GM20000 (cell line): Measurements from ENCODE around the gene DCTPP1.
A peak's percentile ranks its signal among the peaks of the same experiment; 100 is the strongest.
"Not testable (repeated sequence)": the region's sequence is repeated elsewhere in the genome, so short reads cannot be mapped to it uniquely, and the experiment has no call there.

Experiments
- DNase-seq: peaks from one replicate; pipeline ENCODE4 v3.0.0; 2012; ENCODE audit warnings: low spot score
- TF ChIP-seq, protein P1 (sequence below): IDR thresholded peaks from 2 replicates; pipeline ENCODE4 v1.5.1; 2012; ENCODE audit warnings: mild to moderate bottlenecking, control low read depth; ENCODE audit errors: extremely low read depth, missing control alignments

The DCTPP1 gene

DNA sequence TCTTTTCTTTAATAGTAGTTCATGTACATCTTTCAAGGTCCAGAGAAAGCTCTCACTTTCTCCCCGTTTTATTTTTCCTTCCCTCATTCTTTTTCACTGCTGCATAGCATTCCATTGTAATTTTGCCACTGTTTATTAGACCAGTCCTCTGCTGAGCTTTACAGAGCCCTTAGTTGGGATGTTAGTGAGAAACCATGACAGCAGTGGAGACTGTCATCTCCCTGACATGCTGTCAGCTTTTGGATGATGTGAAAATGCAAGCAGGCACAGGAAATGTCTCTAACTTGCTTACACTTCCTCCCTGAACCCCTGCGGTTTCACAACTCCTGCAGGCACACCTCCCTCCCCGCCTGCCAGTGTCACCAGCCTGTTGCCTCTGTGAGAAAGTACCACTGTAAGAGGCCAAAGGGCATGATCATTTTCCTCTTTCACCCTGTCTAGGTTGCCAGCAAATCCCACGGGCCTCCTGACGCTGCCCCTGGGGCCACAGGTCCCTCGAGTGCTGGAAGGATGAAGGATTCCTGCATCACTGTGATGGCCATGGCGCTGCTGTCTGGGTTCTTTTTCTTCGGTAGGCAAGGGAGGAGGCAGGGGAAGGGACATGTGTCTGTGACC is 42.6 kb upstream of the DCTPP1 start, which contains the start of gene ITGAL:
Gene ITGAL (plus strand): TSS at position 415 of the 615 bp plus-strand sequence. CDS start 96 bp downstream, at position 511.
- DNase-seq, result peak; percentile 83
- TF ChIP-seq, protein P1, sequence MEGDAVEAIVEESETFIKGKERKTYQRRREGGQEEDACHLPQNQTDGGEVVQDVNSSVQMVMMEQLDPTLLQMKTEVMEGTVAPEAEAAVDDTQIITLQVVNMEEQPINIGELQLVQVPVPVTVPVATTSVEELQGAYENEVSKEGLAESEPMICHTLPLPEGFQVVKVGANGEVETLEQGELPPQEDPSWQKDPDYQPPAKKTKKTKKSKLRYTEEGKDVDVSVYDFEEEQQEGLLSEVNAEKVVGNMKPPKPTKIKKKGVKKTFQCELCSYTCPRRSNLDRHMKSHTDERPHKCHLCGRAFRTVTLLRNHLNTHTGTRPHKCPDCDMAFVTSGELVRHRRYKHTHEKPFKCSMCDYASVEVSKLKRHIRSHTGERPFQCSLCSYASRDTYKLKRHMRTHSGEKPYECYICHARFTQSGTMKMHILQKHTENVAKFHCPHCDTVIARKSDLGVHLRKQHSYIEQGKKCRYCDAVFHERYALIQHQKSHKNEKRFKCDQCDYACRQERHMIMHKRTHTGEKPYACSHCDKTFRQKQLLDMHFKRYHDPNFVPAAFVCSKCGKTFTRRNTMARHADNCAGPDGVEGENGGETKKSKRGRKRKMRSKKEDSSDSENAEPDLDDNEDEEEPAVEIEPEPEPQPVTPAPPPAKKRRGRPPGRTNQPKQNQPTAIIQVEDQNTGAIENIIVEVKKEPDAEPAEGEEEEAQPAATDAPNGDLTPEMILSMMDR, result no peak

DNA sequence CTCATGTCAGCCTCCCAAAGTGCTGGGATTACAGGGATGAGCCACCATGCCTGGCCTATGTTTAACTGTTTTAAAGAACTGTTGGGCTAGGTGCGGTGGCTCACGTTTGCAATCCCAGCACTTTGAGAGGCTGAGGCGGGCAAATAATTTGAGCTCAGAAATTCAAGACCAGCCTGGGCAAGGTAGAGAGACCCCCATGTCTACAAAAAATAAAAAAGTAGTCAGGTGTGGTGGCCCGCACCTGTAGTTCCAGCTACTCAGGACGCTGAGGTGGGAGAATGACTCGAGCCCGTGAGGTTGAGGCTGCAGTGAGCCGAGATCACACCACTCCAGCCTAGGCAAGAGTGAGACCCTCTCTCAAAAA is 40.8 kb upstream of the DCTPP1 start:
- DNase-seq, result no peak
- TF ChIP-seq, protein P1, result no peak

DNA sequence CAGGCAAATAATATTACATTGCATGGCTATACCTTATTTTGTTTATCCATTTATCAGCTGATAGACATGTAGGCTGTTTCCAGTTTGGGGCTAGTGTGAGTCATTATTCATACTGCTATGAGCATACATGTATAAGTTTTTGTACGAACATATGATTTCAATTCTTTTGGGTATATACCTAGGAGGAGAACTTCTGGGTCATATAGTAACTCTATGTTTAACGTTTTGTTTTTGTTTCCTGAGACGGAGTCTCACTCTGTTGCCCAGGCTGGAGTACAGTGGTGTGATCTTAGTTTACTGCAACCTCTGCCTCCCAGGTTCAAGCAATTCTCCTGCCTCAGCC is 40.3 kb upstream of the DCTPP1 start:
- TF ChIP-seq, protein P1, result no peak

DNA sequence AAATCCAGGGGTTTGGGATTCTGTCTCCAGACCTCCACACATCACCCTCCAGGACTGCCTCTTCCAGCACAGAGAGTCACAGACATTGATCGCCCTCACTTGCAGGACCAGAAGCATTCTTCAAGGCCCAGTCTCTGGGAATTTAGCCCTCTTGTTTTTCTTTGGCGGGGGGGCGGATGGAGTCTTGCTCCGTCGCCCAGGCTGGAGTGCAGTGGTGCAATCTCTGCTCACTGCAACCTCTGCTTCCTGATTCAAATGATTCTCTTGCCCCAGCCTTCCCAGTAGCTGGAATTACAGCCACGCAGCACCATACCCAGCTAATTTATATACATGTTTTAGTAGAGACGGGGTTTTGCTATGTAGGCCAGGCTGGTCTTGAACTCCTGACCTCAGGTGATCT is 34.2 kb upstream of the DCTPP1 start:
- TF ChIP-seq, protein P1, result no peak

More for the DNA sequence above, 40.3 kb upstream of the DCTPP1 start:
- no peak for DNase-seq

DNA sequence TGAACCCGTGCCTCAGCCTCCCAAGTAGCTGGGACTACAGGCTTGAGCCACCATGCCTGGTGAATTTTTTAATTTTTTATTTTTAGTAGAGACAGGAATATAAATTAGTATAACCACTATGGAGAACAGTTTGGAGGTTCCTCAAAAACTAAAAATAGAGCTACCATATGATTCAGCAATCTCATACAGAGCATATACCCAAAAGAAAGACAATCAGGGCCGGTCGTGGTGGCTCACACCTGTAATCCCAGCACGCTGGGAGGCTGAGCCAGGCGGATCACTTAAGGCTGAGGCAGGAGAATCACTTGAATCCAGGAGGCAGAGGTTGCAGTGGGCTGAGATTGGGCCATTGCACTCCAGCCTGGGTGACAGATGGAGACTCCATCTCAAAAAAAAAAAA is 31.6 kb upstream of the DCTPP1 start:
- DNase-seq, result not testable (repeated sequence)

More for the DNA sequence above, 34.2 kb upstream of the DCTPP1 start:
- no peak for DNase-seq

DNA sequence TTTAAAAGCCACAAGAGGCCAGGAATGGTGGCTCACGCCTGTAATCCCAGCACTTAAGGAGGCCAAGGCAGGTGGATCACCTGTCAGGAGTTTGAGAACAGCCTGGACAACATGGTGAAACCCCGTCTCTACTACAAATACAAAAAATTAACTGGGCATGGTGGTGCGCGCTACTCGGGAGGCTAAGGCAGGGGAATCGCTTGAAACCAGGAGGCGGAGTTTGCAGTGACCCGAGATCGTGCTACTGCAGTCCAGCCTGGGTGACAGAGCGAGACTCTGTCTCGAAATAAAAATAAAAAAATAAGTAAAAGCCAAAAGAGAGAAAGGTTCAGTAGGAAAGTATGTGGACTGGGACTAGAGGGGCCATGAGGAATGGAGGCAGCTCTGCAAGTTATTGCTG is 29.6 kb upstream of the DCTPP1 start:
- DNase-seq, result no peak
- TF ChIP-seq, protein P1, result no peak

DNA sequence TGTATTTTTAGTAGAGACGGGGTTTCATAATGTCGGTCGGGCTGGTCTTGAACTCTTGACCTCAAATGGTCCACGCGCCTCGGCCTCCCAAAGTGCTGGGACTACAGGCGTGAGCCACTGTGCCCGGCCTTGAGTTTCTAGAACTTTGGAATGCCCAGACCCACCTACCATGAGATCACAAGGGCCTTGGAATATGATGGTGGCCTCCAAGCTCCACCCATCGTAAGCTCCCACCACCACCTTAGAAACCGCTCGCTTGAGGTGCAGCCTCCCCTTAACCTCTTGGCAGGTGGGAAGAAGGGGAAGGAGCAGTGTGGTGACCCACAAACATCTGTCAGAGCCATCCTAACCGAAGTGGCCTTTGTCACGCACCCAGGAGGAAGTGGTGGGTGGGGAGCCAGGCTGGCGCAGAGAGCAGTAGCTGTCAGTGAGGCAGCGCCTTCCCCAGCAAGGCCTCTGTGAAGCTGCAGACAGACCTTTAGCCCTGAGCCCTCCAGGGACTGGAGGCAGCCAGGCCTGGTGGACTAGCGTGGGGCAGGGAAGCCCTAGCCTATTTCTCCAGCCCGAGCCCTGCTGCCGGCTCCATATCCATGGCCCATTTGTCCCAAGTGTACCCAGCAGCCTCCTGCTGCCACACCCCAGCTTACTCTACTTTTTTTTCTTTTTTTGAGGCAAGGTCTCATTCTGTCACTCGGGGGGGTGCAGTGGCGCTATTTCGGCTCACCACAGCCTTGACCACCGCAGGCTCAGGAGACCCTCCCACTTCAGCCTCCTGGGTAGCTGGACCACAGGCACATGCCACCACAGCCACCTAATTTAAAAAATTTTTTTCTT is 28.9 kb upstream of the DCTPP1 start:
- DNase-seq, result peak; percentile 67

More for the DNA sequence above, 28.9 kb upstream of the DCTPP1 start:
- TF ChIP-seq, protein P1, result no peak
